GM19372 (cell line): ENCODE results near the gene PALLD.

Experiments used
- ATAC-seq: cut with Tn5 transposase; IDR thresholded peaks from one replicate; pipeline ENCODE4 v1.9.1; 2021; ENCODE audit warnings: mild to moderate bottlenecking, low read depth, moderate library complexity; ENCODE audit not compliant: unreplicated experiment

PALLD gene

GRCh38 chr4:168522829-168523489 lies 26.1 kb downstream of the PALLD start:
- ATAC-seq: no peak

GRCh38 chr4:168524006-168524405 lies 27.2 kb downstream of the PALLD start:
- no peak for ATAC-seq

- no peak for ATAC-seq
Observed at GRCh38 chr4:168524897-168525296, 28.0 kb downstream of the PALLD start.

GRCh38 chr4:168527560-168527959 lies 30.7 kb downstream of the PALLD start:
- ATAC-seq: no peak

GRCh38 chr4:168528131-168528949 lies 31.5 kb downstream of the PALLD start:
- no peak for ATAC-seq

GRCh38 chr4:168529257-168529656 lies 32.4 kb downstream of the PALLD start:
- ATAC-seq: no peak

- ATAC-seq: no peak
Observed at GRCh38 chr4:168531305-168531704, 34.5 kb downstream of the PALLD start.

- ATAC-seq: no peak
Observed at GRCh38 chr4:168534535-168534934, 37.7 kb downstream of the PALLD start.

- no peak for ATAC-seq
Observed at GRCh38 chr4:168535689-168536088, 38.8 kb downstream of the PALLD start.

GRCh38 chr4:168536448-168536847 lies 39.6 kb downstream of the PALLD start:
- no peak for ATAC-seq

- no peak for ATAC-seq
Observed at GRCh38 chr4:168537086-168537485, 40.2 kb downstream of the PALLD start.

- ATAC-seq: no peak
Observed at GRCh38 chr4:168537571-168537970, 40.7 kb downstream of the PALLD start.

GRCh38 chr4:168538632-168539031 lies 41.8 kb downstream of the PALLD start:
- ATAC-seq: no peak

GRCh38 chr4:168540086-168540485 lies 43.2 kb downstream of the PALLD start:
- ATAC-seq: no peak

GRCh38 chr4:168540503-168541265 lies 43.8 kb downstream of the PALLD start:
- no peak for ATAC-seq

- no peak for ATAC-seq
Observed at GRCh38 chr4:168541266-168541953, 44.6 kb downstream of the PALLD start.

- ATAC-seq: no peak
Observed at GRCh38 chr4:168549143-168549542, 52.3 kb downstream of the PALLD start.

- ATAC-seq: no peak
Observed at GRCh38 chr4:168550064-168550766, 53.4 kb downstream of the PALLD start.

- ATAC-seq: no peak
Observed at GRCh38 chr4:168551211-168551610, 54.4 kb downstream of the PALLD start.
